Activated naive CD4-positive, alpha-beta T cell treated with anti-CD3 and anti-CD28 coated beads for 36 hours (primary cell): ENCODE data around the gene FBXO34. TPM values are rescaled to one million over a fixed set of nuclear protein-coding genes. Genes with fewer than 3 reads are reported as not detected.
A peak's percentile ranks its signal among the peaks of the same experiment; 100 is the strongest.
"Not testable (repeated sequence)": the region's sequence is repeated elsewhere in the genome, so short reads cannot be mapped to it uniquely, and the experiment has no call there.

Experiments used
- CTCF ChIA-PET: fragments of 350-600 bp; sonication (Branson Sonifier 250); formaldehyde crosslinking; loops from one replicate; lab custom pipeline; 2021; ENCODE audit warnings: antibody characterized with exemption; lab: Charles Lee
- DNase-seq: peaks from one replicate; pipeline ENCODE4 v3.0.0-alpha.2; 2020
- H3K27ac Mint-ChIP-seq: one replicate; pipeline ENCODE4 v1.8.0; 2021; ENCODE audit warnings: mild to moderate bottlenecking, mixed read lengths
- H3K27me3 Mint-ChIP-seq: one replicate; pipeline ENCODE4 v1.8.0; 2021; ENCODE audit warnings: low read depth, mixed read lengths
- H3K36me3 Mint-ChIP-seq: one replicate; pipeline ENCODE4 v1.8.0; 2021; ENCODE audit warnings: low read depth, mixed read lengths
- H3K4me1 Mint-ChIP-seq: one replicate; pipeline ENCODE4 v1.8.0; 2021; ENCODE audit warnings: low read depth, mixed read lengths
- H3K4me3 Mint-ChIP-seq: one replicate; pipeline ENCODE4 v1.8.0; 2021; ENCODE audit warnings: mild to moderate bottlenecking, moderate library complexity, mixed read lengths
- H3K9me3 Mint-ChIP-seq: one replicate; pipeline ENCODE4 v1.8.0; 2021; ENCODE audit warnings: mixed read lengths
- intact Hi-C: fragments of 100-400 bp; cut with micrococcal nuclease; formaldehyde crosslinking; loops from one replicate; pipeline ENCODE4 v1.15.1; 2023
- total RNA-seq, 2 experiments: library from RNA; stranded (reverse); gene quantifications; one replicate each; pipeline ENCODE4 v1.2.3, GENCODE V29; 2021

FBXO34 gene
- total RNA-seq, 2 experiments from 2014 or later: 17.4 to 17.7 TPM

- DNase-seq: peak; percentile 54
Measured at GRCh38 chr14:55297611-55298499, 26.6 kb downstream of the FBXO34 start.

DNA sequence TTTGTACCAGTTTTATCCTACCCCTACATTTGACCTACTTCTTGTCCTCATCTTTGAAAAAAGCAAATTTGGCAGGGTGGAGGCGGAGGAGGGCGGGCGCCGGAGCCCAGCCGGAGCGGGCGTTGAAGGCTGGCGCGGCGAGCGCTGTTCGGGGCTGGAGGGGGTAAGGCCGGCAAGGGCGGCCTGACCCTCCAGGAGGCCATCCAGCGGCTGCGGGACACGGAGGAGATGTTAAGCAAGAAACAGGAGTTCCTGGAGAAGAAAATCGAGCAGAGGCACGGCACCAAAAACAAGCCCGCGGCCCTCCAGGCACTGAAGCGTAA, 27.2 kb downstream of the FBXO34 start:
- peaks cover 67% of the 10 kb centered on the region for H3K4me1 Mint-ChIP-seq
- H3K4me3 Mint-ChIP-seq: no peak overlapping the region
- DNase-seq: no peak
- intact Hi-C loops: no loop called here
- peaks cover 19% of the 10 kb centered on the region for H3K36me3 Mint-ChIP-seq
- no peaks in the 10 kb centered on the region for H3K9me3 Mint-ChIP-seq
- no peaks in the 10 kb centered on the region for H3K27me3 Mint-ChIP-seq
- CTCF ChIA-PET: no interaction called here
- H3K27ac Mint-ChIP-seq: no peak overlapping the region

More at GRCh38 chr14:55297611-55298499, 26.6 kb downstream of the FBXO34 start:
- Mint-ChIP-seq H3K4me1 (peaks cover 64% of the 10 kb centered on the region), H3K27me3 (no peaks in the 10 kb centered on the region), H3K9me3 (no peaks in the 10 kb centered on the region), H3K4me3 (no peak overlapping the region), H3K36me3 (peaks cover 19% of the 10 kb centered on the region), H3K27ac (no peak overlapping the region)
- intact Hi-C loops: no loop called here
- CTCF ChIA-PET: interaction anchor here (0.6 kb wide), 1 partner anchor 27 kb away, joined by 4 read pairs; no protein-coding TSS in a partner anchor

DNA sequence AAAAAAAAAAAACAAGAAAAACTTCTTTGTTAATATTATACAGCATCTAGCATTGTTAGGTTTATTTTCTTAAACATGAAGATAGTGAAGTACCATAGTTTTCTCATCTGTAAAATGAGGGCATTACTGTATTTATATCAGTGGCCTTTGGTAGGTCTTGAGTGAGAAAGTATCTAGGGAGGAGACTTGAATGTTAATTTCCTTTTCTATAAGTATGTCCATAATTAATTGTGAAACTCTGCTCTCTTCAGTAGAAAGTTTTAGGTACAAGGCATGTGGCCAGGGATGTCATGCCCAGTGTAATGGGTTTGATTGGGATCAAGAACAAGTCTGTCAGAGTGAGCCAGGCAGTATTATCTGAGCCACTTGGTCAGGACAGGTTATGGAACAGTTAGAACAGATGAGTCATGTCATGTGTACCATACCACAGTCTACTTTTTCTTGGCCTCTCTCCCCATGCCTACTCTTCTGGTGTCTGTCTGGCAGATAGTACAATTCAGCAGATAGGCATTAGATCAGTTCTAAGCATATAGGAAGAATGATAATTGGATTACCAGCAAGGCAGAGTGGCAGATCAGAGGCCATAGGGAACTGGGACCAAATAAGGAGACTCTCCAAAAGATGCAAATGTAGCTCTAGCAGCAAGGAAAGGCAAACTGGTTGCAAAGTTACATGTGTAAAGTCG, 30.4 kb downstream of the FBXO34 start:
- Mint-ChIP-seq H3K4me1 (peaks cover 60% of the 10 kb centered on the region), H3K27ac (peak overlapping the region; percentile 55), H3K36me3 (peaks cover 23% of the 10 kb centered on the region), H3K4me3 (no peak overlapping the region), H3K9me3 (no peaks in the 10 kb centered on the region), H3K27me3 (no peaks in the 10 kb centered on the region)
- DNase-seq: peak; percentile 13
- CTCF ChIA-PET: interaction anchor here (1.3 kb wide), 1 partner anchor 31 kb away, joined by 4 read pairs; no protein-coding TSS in a partner anchor
- intact Hi-C loops: loop anchor here (2.0 kb wide), 1 partner anchor 29 kb away; no protein-coding TSS in a partner anchor

- CTCF ChIA-PET: interaction anchor here (1.2 to 1.3 kb wide), 2 partner anchors 13 to 32 kb away, joined by 3 to 4 read pairs; no protein-coding TSS in a partner anchor
- Mint-ChIP-seq H3K9me3 (no peaks in the 10 kb centered on the region), H3K4me1 (peaks cover 57% of the 10 kb centered on the region), H3K4me3 (no peak overlapping the region), H3K27ac (no peak overlapping the region), H3K27me3 (no peaks in the 10 kb centered on the region), H3K36me3 (peaks cover 23% of the 10 kb centered on the region)
- intact Hi-C loops: loop anchor here (2.0 kb wide), 1 partner anchor 30 kb away; no protein-coding TSS in a partner anchor
- DNase-seq: no peak
Measured at GRCh38 chr14:55302367-55303124, 31.3 kb downstream of the FBXO34 start.

- Mint-ChIP-seq H3K4me1 (peaks cover 51% of the 10 kb centered on the region), H3K9me3 (no peaks in the 10 kb centered on the region), H3K27me3 (no peaks in the 10 kb centered on the region), H3K27ac (no peak overlapping the region), H3K4me3 (no peak overlapping the region), H3K36me3 (peaks cover 19% of the 10 kb centered on the region)
- intact Hi-C loops: loop anchor here (2.0 kb wide), 1 partner anchor 30 kb away; no protein-coding TSS in a partner anchor
- CTCF ChIA-PET: interaction anchor here (1.1 to 1.3 kb wide), 3 partner anchors 13 to 51 kb away, joined by 3 to 4 read pairs (median 3); no protein-coding TSS in a partner anchor
- DNase-seq: no peak
Measured at GRCh38 chr14:55303125-55303499, 31.9 kb downstream of the FBXO34 start.

GRCh38 chr14:55303691-55304145, 32.5 kb downstream of the FBXO34 start:
- CTCF ChIA-PET: interaction anchor here (1.1 to 1.7 kb wide), 3 partner anchors 14 to 50 kb away, joined by 3 to 6 read pairs (median 3); no protein-coding TSS in a partner anchor
- no peaks in the 10 kb centered on the region for H3K27me3 Mint-ChIP-seq

GRCh38 chr14:55306938-55307589, 35.8 kb downstream of the FBXO34 start:
- Mint-ChIP-seq H3K27me3 (no peaks in the 10 kb centered on the region), H3K4me3 (no peak overlapping the region), H3K36me3 (peaks cover 23% of the 10 kb centered on the region), H3K27ac (no peak overlapping the region), H3K9me3 (peaks cover 15% of the 10 kb centered on the region), H3K4me1 (peaks cover 26% of the 10 kb centered on the region)
- CTCF ChIA-PET: no interaction called here
- no peak for DNase-seq
- intact Hi-C loops: loop anchor here (2.0 kb wide), 1 partner anchor 42 kb away; no protein-coding TSS in a partner anchor

More at GRCh38 chr14:55303691-55304145, 32.5 kb downstream of the FBXO34 start:
- DNase-seq: no peak
- Mint-ChIP-seq H3K27ac (no peak overlapping the region), H3K36me3 (peaks cover 15% of the 10 kb centered on the region), H3K4me1 (peaks cover 48% of the 10 kb centered on the region), H3K4me3 (no peak overlapping the region), H3K9me3 (no peaks in the 10 kb centered on the region)
- intact Hi-C loops: loop anchor here (2.0 kb wide), 1 partner anchor 31 kb away; no protein-coding TSS in a partner anchor

DNA sequence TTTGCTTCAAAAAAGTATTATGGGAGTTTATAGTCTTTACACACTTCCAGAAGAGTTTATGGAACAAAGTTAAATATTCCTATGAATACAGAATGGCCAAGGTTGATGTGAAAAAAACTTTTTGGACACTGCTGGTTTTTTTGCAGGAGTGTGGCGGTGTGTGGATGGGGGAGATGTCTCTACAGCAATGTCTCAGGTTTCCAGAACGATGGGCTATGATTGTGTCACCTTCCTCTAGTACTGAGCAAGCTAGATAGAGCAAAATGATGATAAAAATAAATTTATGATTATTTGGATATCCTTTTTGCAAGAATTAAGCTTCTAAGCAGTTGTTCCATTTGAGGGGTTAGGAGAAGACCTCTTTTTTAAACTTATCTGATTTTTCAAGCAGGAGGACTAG, 37.9 kb downstream of the FBXO34 start:
- H3K27me3 Mint-ChIP-seq: no peaks in the 10 kb centered on the region
- intact Hi-C loops: no loop called here
- no peak for DNase-seq

DNA sequence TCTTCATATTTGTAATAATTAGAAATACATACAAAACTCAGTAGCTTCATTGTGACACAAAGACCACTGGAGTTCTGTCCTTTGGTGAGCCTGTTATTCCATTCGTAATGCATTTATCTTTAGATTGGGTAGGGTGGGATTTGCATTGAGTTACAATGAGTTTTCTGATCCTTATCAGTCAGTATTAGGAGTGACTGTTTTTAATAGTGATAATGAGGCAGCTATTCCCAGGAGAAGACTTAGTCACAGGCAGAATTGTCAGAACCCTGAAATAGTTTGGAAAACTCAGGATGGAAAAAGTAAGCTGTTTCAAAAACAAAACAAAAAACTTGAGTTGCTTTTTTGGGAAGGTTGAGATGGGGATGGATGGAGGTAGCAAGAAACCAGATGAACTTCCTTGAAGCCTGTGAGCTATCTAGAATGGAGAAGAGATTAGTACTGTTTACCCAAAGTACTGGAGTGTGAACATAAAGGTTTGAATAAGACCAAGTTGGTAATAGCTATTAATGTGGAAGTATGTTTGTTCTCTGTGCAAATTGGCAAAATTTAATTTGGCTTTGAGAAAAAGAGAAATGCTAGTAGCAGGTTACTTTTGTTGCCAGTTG, 38.6 kb downstream of the FBXO34 start:
- no peak overlapping the region for H3K27ac Mint-ChIP-seq
- H3K9me3 Mint-ChIP-seq: peaks cover 34% of the 10 kb centered on the region
- peaks cover 45% of the 10 kb centered on the region for H3K36me3 Mint-ChIP-seq
- intact Hi-C loops: no loop called here
- peaks cover 24% of the 10 kb centered on the region for H3K4me1 Mint-ChIP-seq
- no peak overlapping the region for H3K4me3 Mint-ChIP-seq
- CTCF ChIA-PET: interaction anchor here (0.7 to 2.0 kb wide), 3 partner anchors 39 to 68 kb away, joined by 3 to 6 read pairs (median 4); partner anchors contain the start of gene FBXO34
- H3K27me3 Mint-ChIP-seq: no peaks in the 10 kb centered on the region
- DNase-seq: no peak

More for the DNA sequence above, 37.9 kb downstream of the FBXO34 start:
- Mint-ChIP-seq H3K27ac (no peak overlapping the region), H3K9me3 (peaks cover 32% of the 10 kb centered on the region), H3K36me3 (peaks cover 41% of the 10 kb centered on the region), H3K4me3 (no peak overlapping the region), H3K4me1 (peaks cover 21% of the 10 kb centered on the region)
- CTCF ChIA-PET: interaction anchor here (1.0 to 2.0 kb wide), 4 partner anchors 24 to 45 kb away, joined by 3 to 6 read pairs (median 4); partner anchors contain the start of gene FBXO34

DNA sequence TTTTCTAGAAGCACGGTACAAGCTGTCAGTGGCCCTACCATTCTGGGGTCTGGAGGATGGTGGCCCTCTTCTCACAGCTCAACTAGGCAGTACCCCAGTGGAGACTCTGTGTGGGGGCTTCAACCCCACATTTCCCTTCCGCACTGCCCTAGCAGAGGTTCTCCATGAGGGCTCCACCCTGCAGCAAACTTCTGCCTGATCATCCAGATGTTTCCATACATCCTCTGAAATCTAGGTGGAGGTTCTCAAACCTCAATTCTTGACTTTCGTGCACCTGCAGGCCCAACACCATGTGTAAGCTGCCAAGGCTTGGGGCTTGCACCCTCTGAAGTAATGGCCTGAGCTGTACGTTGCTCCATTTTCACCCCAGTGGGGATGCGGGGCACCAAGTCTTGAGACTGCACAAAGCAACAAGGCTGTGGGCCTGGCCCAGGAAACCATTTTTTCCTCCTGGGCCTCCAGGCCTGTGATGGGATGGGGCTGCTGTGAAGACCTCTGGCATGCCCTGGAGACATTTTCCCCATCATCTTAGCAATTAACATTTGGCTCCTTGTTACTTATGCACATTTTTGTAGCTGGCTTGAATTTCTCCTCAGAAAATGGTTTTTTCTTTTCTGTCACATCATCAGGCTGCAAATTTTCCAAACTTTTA, 41.3 kb downstream of the FBXO34 start:
- H3K9me3 Mint-ChIP-seq: peaks cover 44% of the 10 kb centered on the region
- peaks cover 56% of the 10 kb centered on the region for H3K36me3 Mint-ChIP-seq
- peak; percentile 9 for DNase-seq
- H3K4me3 Mint-ChIP-seq, H3K27me3 Mint-ChIP-seq, H3K27ac Mint-ChIP-seq: not testable (repeated sequence)
- CTCF ChIA-PET: interaction anchor here (0.8 kb wide), 1 partner anchor 67 kb away, joined by 3 read pairs; no protein-coding TSS in a partner anchor
- peaks cover 26% of the 10 kb centered on the region for H3K4me1 Mint-ChIP-seq
- intact Hi-C loops: loop anchor here (1.0 kb wide), 1 partner anchor 15 kb away; no protein-coding TSS in a partner anchor
